Right lobe of liver (tissue), 6 donors: ENCODE measurements around the gene TSR1. TPM values are rescaled to one million over a fixed set of nuclear protein-coding genes. Genes with fewer than 3 reads are reported as not detected.

Source experiments
- ATAC-seq, 4 donors: fragments of 200-7000 bp; cut with Tn5 transposase; one replicate each; pipeline ENCODE4 v1.9.1; 2020; ENCODE audit warnings: mild to moderate bottlenecking in 4 of 4, moderate library complexity in 4 of 4
- DNase-seq, 3 donors: peaks; one replicate each; pipeline ENCODE4 v3.0.0-alpha.2; 2020
- H3K27ac ChIP-seq, 3 donors: fragments of 200-600 bp; one replicate each; pipeline ENCODE4 v1.8.0; 2022
- H3K27me3 ChIP-seq, 2 donors: fragments of 200-600 bp; one replicate each; pipeline ENCODE4 v1.8.0; 2022
- H3K36me3 ChIP-seq, 4 donors: fragments of 200-600 bp; sonication (generic) in 1 of 4; one replicate each; pipeline versions ENCODE4 v1.5.1 to v1.8.0; 2017 to 2022; ENCODE audit warnings: control low read depth in 1 of 4
- H3K4me1 ChIP-seq, 4 donors: fragments of 200-600 bp; sonication (generic) in 1 of 4; one replicate each; pipeline versions ENCODE4 v1.5.1 to v1.8.0; 2017 to 2022; ENCODE audit warnings: control low read depth in 1 of 4
- H3K4me3 ChIP-seq, 3 donors: fragments of 200-600 bp; one replicate each; pipeline ENCODE4 v1.8.0; 2022
- H3K9me3 ChIP-seq, 4 donors: fragments of 200-600 bp; sonication (generic) in 1 of 4; one replicate each; pipeline versions ENCODE4 v1.5.1 to v1.8.0; 2017 to 2022; ENCODE audit warnings: control low read depth in 1 of 4
- POLR2A ChIP-seq: fragments of 450-650 bp; IDR thresholded peaks from one replicate; pipeline ENCODE4 v1.6.1; 2017; ENCODE audit warnings: antibody characterized with exemption, mild to moderate bottlenecking
- WGBS: methylation state at CpG from one replicate; pipeline ENCODE4 v1.1.6; 2018; ENCODE audit warnings: low coverage, low lambda C conversion rate; ENCODE audit not compliant: insufficient coverage; ENCODE audit errors: missing lambda C conversion rate; 5-methylcytosine and 5-hydroxymethylcytosine counted together
- intact Hi-C, 2 donors: fragments of 100-400 bp; cut with DNase I; formaldehyde crosslinking; loops; one replicate each; pipeline versions ENCODE4 v1.11.2 to v1.14.1; 2022
- long read RNA-seq: library from polyadenylated mRNA; unstranded; transcript quantifications from one replicate; pipeline ENCODE4 v2.0.0, GENCODE V29; 2019
- total RNA-seq, 6 experiments: library from RNA; depleted of rRNA in 2 of 6; stranded (reverse); fragments of >200 nt in 2 of 6; fragmentation: NEBNext Ultra II Directional in 3 of 6; extraction: Animal tissue kit (Norgen Biotek cat#: 25700) in 3 of 6; gene quantifications; one replicate each; pipeline versions ENCODE4 v1.1.0 to v1.2.4, GENCODE V29; 2016 to 2023
- TF ChIP-seq, protein P1 (sequence below), 4 donors: fragments of 200-600 bp in 3 of 4; fragments of 450-650 bp in 1 of 4; IDR thresholded peaks; one replicate each; pipeline versions ENCODE4 v1.5.1 to v1.8.0; 2016 to 2022; ENCODE audit warnings: antibody characterized with exemption in 4 of 4, mild to moderate bottlenecking in 2 of 4
- donor health status: DM: no; HTN: yes; CAD: no.
- donor health status: DM: no; HTN: no; CAD: no.
- donor health status: DM: no; HTN: no; CAD: no.
- donor health status: DM: no; HTN: yes; CAD: no.
- donor health status: DM: no; HTN: yes; CAD: no.

Gene TSR1
- total RNA-seq: 10 to 100 TPM in 5 of 6 experiments, 1 to 10 TPM in 1; 9.7 to 26.2 (median 13.1) TPM
- long read RNA-seq, full-length matches to known transcripts: 3 of 6 reads
- long read RNA-seq, partial matches to known transcripts: 2 of 6 reads
- long read RNA-seq, other reads (novel, unspliced or antisense): 1 of 6 reads

- no peaks in the 10 kb centered on the region for H3K27me3 ChIP-seq
- H3K4me3 ChIP-seq: peak within 1 kb of the TSS; percentile 47 to 98 (median 87)
- WGBS: under 1% methylated on average over 28 of the region's 48 CpGs
- H3K9me3 ChIP-seq: no peaks in the 10 kb centered on the region
- peak; percentile 92 to 94 (median 93) for DNase-seq
- TF ChIP-seq, protein P1, sequence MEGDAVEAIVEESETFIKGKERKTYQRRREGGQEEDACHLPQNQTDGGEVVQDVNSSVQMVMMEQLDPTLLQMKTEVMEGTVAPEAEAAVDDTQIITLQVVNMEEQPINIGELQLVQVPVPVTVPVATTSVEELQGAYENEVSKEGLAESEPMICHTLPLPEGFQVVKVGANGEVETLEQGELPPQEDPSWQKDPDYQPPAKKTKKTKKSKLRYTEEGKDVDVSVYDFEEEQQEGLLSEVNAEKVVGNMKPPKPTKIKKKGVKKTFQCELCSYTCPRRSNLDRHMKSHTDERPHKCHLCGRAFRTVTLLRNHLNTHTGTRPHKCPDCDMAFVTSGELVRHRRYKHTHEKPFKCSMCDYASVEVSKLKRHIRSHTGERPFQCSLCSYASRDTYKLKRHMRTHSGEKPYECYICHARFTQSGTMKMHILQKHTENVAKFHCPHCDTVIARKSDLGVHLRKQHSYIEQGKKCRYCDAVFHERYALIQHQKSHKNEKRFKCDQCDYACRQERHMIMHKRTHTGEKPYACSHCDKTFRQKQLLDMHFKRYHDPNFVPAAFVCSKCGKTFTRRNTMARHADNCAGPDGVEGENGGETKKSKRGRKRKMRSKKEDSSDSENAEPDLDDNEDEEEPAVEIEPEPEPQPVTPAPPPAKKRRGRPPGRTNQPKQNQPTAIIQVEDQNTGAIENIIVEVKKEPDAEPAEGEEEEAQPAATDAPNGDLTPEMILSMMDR (IDR thresholded peaks at IDR 0.05): peak in 3 of 4 donors; percentile 16 to 36 (median 24)
- TF ChIP-seq POLR2A: peak; percentile 86
- peaks cover 0 to 10% (median 5%) of the 10 kb centered on the region in 4 donors for H3K4me1 ChIP-seq
- intact Hi-C loops: no loop called here
- peak; percentile 95 to 97 (median 97) for ATAC-seq
- H3K36me3 ChIP-seq: peaks cover 5 to 38% (median 19%) of the 10 kb centered on the region in 4 donors
- H3K27ac ChIP-seq: peak within 1 kb of the TSS; percentile 39 to 65 (median 52)
Observed at GRCh38 chr17:2336215-2336851, at the start of gene TSR1. Gene TSR1 (minus strand): TSS chr17:2336457. CDS start chr17:2336427, 30 bp downstream.

DNA sequence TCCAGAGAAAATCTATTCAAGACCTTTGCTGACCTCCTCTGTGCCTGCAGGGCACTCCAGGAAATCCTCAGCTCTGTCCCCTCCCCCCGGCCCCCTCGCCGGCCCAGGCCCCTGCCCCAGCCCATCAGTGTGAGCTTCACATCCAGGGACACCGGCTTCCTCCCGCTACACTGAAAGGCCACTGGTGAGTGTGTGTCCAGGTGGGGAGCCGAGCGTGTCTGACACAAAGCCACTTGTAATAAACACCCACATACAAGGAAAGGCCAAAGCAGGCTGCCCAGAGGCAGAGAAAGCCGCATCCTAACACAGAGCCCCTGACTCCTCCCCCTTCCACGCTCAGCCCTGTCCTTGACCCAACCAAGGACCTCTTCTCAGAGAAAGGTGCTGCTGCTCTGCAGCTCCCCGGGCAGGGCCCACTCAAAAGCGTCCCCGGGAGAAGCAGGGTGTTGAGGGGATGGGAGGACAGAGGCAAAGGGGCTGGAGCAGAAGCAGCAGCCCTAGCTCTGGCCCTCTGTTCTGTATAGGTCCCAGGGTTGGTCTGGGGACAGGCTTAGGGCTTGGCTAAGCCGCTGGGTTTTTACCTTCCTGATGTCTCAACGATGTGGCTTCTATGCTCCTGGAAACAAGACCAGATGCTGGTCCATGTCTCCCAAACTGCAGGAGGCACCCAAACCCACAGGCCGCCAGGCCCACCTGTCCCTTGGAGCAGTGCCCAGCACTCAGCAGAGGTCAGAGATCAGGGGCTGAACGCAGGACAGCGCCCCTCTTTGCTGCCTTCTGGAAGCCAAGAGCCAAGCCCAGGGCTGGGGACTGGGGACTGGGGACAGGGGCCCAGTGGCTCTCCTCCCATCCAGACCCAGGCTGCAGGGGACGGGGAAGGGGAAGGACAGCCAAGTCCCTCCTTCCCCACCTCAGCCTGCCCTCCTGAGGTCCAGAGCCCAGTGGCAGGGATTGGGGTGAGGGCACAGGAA, 49.3 kb upstream of the TSR1 start:
- intact Hi-C loops: no loop called here
- WGBS: 83% methylated on average over 1 of the region's 18 CpGs
- Histone ChIP-seq H3K36me3 (peaks cover 0 to 13% (median 3%) of the 10 kb centered on the region in 4 donors), H3K9me3 (no peaks in the 10 kb centered on the region), H3K27me3 (no peaks in the 10 kb centered on the region), H3K4me1 (peaks cover 0 to 18% (median 8%) of the 10 kb centered on the region in 4 donors), H3K4me3 (no peak overlapping the region), H3K27ac (no peak overlapping the region)
- DNase-seq (no peak), ATAC-seq (no peak)
- TF ChIP-seq POLR2A: no peak
- TF ChIP-seq, protein P1 (IDR thresholded peaks at IDR 0.05): no peak

DNA sequence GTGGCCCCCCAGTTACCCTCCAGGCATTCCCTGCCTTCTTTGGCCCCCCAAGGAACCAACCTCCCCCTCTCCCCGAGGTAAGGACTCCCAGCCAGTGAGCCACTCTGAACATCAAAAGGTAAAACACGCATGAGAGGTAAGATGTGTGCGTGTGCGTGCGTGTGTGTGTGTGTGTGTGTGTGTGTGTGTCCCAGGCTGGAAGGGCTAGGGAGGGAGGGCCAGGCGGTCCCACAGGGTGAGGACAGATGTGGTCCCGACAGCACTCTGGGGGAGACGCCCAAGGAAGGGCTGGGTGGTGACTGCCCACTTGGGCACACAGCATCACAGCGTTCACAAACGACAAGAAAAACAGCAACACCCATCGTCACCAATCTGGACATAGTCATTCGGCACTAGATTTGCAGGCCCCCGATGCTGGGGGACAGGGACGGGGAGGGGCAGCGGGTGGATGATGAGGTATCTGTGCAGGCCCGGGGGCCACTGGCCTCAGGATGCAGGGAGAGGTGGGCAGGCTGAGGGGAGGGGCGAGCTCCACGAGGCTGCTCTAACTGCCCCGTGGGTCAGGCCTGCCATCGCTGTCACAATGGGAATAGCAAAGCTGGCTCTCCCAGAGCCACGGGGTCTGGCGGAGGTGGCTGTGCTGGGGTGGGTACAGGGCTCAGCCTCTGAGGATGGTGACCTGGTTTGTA, 48.3 kb upstream of the TSR1 start:
- H3K36me3 ChIP-seq: peaks cover 0 to 13% (median 3%) of the 10 kb centered on the region in 4 donors

More for the DNA sequence above, 48.3 kb upstream of the TSR1 start:
- DNase-seq (no peak), ATAC-seq (no peak)
- Histone ChIP-seq H3K4me1 (peaks cover 0 to 18% (median 8%) of the 10 kb centered on the region in 4 donors), H3K27ac (no peak overlapping the region), H3K27me3 (no peaks in the 10 kb centered on the region), H3K4me3 (no peak overlapping the region), H3K9me3 (no peaks in the 10 kb centered on the region)
- TF ChIP-seq, protein P1 (IDR thresholded peaks at IDR 0.05): no peak
- TF ChIP-seq POLR2A: no peak
- intact Hi-C loops: loop anchor here in 1 of 2 donors (5.0 kb wide), 1 partner anchor 33 kb away; no protein-coding TSS in a partner anchor
- WGBS: 77% methylated on average over 7 of the region's 22 CpGs
